ENCODE results near the gene CEBPG. TPM values are rescaled to one million over a fixed set of nuclear protein-coding genes. Genes with fewer than 3 reads are reported as not detected.

The CEBPG gene
- 17.0 TPM for total RNA-seq
- long read RNA-seq, full-length matches to known transcripts = 28 of 32 reads
- long read RNA-seq, partial matches to known transcripts = 0 of 32 reads
- long read RNA-seq, other reads (novel, unspliced or antisense) = 4 of 32 reads

- peak; percentile 97 for DNase-seq
- intact Hi-C loops (cut with micrococcal nuclease) = no loop called here
- peak; percentile 99 for ATAC-seq
Measured at GRCh38 chr19:33373453-33374235, at the start of gene CEBPG. Gene CEBPG, plus strand, starts transcription at chr19:33373709. Its CDS starts 5,531 bp downstream, at chr19:33379240.

GRCh38 chr19:33324628-33325027, 48.9 kb upstream of the CEBPG start:
- intact Hi-C loops (cut with micrococcal nuclease) = no loop called here
- ATAC-seq = no peak
- DNase-seq = no peak

DNA sequence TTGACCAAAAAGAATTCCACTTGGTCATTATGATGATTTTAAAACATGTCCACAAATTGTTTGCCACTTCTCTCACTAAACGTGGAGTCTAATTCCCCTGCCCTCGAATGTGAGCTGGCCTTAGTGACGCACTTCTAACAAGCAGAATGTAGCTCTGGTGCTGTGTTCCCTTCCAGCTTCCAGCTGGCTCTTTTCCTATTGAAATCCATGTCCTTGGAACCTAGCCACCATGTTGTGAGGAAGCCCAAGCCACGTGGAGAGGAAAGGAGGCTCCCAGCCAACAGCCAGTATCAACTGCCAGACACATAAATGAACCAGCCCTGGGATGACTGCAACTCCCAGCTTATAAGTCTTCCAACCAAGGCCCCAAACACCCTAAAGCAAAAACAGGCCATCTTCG, 47.6 kb upstream of the CEBPG start:
- DNase-seq (peak; percentile 42), ATAC-seq (peak; percentile 54)
- intact Hi-C loops (cut with micrococcal nuclease) = no loop called here

DNA sequence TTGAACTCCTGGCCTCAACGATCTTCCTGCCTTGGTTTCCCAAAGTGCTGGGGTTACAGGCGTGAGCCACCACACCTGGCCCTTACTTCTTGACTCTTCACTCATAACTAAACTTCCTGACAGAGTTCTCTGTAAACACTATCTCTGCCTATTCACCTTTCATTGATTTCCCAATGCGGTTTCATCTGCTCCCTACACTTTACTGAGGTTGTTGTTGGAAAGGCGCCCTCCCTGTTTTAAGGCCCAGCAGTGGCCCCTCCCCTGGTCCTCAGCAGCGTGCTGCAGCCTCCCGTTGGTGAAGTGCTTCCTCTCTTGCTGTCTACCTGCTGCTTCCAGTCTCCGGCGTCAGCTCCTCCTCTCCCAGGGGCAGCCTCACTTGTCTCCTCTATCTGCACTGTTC, 44.4 kb upstream of the CEBPG start:
- intact Hi-C loops (cut with micrococcal nuclease) = no loop called here
- DNase-seq = no peak
- no peak for ATAC-seq

DNA sequence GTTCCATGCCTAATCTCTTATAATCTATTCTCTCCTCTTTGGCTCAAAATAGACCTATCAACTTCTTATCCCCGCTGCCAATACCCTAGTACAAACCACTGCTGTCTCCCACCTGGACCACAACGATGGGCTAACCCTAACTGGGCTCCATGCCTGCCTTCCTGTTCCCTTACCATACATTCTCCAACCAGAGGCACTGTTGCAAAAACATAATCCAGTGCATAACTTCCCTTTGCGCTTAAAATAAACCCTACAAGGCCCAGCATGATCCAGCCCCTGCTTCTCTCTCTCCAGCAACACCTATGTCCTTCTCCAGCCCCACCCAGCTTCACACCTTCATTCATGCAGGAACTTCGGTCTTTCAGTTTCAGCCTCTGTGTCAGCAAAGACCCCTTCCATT, 43.8 kb upstream of the CEBPG start:
- peak; percentile 22 for ATAC-seq
- intact Hi-C loops (cut with micrococcal nuclease) = no loop called here
- no peak for DNase-seq

DNA sequence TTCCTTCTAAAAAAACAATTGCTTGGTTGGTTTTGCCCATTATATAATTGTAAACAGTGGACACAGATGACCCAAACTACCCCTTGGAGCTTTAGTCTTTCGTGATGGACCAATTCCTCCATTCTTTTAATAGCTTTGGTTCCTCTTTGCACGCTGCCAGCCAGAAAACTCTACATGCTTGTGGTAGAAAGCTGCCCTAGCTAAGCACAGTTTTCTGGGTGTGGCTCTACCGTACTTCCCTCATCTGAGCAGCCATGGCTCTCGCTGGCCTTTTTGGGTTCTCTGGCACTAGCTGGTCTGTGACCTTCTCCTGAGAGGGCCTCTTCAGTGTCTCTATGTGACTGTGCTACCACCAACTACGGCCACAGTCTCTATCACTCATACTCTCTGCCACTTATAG, 41.3 kb upstream of the CEBPG start:
- DNase-seq (no peak), ATAC-seq (peak; percentile 61)
- intact Hi-C loops (cut with micrococcal nuclease) = no loop called here

DNA sequence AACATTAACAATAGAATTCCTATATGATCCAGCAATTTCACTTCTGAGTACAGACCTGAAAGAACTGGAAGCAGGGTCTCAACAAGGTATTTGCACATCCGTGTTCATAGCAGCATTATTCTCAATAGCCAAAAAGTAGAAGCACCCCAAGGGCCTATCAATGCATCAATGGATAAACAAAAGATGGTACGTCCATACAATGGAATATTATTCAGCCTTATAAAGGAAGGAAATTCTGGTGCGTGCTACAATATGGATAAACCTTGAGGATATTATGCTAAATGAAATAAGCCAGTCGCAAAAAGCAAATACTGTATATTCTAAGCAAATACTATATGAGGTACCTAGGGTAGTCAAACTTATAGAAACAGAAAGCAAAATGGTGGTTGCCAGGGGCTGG, 40.4 kb upstream of the CEBPG start:
- no peak for ATAC-seq
- no peak for DNase-seq
- intact Hi-C loops (cut with micrococcal nuclease) = no loop called here

GRCh38 chr19:33333642-33334041, 39.9 kb upstream of the CEBPG start:
- ATAC-seq (no peak), DNase-seq (no peak)
- intact Hi-C loops (cut with micrococcal nuclease) = no loop called here

DNA sequence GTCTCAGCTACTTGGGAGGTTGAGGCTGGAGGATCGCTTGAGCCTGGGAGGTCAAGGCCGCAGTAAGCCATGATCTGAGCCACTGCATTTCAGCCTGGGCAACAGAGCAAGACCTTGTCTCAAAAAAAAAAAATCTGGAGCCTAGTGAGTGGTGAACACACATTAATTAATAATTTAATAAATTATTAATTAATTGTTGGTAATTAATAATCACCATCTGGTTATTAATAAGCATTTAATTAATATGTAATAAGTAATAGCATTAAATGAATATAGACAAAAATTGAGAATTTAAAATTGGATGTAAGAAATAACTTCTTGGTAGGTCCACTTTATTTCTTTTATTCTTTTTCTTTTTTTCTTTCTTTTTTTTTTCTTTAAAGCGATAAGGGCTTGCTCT, 39.2 kb upstream of the CEBPG start:
- no peak for ATAC-seq

DNA sequence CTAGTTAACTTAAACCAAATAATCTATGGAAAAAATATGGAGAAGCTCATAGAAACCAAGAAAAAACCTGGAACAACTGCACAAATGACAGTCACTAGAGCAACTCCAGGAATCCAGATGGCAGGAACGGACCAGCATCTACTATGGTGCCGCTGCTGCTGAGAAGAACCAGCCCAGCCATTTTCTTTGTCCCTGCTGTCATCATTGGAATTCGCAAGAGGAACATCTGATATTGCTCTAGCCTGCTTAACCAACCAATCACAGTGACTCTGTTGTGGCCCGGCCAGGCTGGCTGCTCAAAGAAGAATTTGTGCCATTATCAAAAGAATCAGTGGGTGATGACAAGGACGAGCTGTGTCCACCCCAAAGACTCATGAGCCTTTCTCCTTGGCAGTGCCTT, 38.1 kb upstream of the CEBPG start:
- ATAC-seq = no peak
- DNase-seq = no peak
- intact Hi-C loops (cut with micrococcal nuclease) = no loop called here

More for the DNA sequence above, 39.2 kb upstream of the CEBPG start:
- intact Hi-C loops (cut with micrococcal nuclease) = no loop called here
- no peak for DNase-seq

DNA sequence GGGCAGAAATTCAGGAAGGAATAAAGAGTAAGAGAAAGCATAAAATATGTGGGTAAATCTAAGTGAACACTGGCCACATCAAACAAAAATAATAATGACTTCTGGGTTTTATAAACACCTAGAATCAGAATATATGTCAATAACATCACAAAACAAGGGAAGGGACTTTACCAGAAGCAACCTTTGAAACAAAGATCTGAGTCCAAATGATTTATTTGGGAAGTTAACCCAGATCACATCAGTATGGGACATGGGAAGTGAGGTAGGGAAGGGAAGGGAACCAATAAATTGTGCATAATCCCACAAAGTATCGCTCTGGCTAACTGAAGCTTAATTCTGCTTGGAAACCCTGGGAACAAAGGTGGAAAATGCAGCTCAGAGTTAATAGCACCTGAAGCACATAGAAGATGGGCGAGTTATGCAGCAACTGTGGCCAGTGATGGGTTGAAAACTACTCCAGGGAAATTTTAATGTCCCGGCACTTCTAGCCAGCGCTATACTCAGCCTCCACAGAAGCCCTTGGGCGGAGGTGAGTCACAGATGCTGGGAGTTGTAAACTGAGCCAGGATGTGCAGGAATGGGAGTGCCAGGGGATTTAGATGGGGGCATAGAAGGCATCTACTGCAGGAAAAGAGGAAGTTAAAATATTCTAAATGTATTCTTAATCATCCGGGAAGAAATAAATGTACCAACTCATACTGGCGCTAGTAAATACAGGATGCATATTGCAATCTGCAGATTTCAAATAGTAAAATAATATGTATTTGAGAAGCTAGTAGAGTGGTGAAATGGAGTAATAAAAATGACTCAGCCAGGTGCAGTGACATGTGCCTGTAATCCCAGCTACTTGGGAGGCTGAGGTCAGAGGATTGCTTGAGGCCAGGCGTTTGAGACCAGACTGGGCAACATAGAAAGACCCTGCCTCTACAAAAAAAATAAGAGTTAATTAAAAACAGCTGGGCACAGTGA, 34.2 kb upstream of the CEBPG start:
- intact Hi-C loops (cut with micrococcal nuclease) = no loop called here
- ATAC-seq (no peak), DNase-seq (no peak)

DNA sequence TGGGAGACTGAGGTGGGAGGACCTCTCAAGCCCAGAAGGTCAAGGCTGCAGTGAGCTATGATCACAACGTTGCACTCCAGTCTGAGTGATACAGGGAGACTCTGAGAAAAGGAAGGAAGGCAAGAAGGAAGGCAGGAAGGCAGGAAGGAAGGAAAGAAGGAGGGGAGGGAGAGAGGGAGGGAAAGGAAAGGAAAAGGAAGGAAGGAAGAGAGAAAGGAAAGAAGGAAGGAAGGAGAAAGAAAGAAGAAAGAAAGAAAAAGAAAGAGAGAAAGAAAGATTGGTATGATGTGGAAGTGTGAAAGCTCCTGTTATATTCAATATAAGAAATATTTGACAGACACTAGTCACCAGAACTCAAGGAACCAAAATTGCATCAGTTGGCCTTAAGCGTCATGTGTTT, 32.5 kb upstream of the CEBPG start:
- intact Hi-C loops (cut with micrococcal nuclease) = no loop called here
- ATAC-seq (no peak), DNase-seq (no peak)

GRCh38 chr19:33343301-33343700, 30.2 kb upstream of the CEBPG start:
- DNase-seq (no peak), ATAC-seq (no peak)
- intact Hi-C loops (cut with micrococcal nuclease) = no loop called here

DNA sequence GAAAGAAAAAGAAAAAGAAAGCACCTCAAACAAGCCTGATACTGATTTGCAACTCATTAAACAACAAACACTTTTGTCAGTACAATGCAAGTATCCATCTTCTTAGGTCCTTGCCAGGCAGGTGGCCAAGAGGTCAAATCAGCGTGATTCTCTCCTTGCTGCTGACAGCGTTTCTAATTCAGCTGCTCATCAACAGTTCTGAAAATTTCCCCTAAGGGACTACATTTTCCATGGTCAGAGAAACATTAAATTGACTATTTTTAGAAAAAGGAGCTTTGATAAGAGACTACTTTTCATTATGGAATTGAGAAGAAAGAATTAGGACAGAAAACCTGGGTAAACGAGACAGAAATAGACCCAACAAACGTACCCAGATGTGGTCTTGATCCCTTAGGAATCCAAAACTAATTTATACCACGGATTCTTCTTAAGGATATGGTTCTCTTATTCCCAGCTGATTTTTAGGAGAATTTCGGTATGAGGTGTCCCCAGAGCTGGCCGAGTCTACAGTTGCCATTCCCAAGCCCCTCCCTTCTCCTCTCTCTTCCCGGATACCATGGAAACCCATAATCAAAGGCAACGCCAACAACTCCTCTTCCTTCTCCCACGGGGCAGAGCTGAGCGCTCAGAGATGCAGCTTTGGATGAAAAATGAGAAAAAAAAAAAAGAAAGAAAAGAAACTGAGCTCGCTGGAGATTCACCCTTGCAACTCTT, 29.5 kb upstream of the CEBPG start:
- DNase-seq (no peak), ATAC-seq (peak; percentile 73)
- intact Hi-C loops (cut with micrococcal nuclease) = no loop called here

DNA sequence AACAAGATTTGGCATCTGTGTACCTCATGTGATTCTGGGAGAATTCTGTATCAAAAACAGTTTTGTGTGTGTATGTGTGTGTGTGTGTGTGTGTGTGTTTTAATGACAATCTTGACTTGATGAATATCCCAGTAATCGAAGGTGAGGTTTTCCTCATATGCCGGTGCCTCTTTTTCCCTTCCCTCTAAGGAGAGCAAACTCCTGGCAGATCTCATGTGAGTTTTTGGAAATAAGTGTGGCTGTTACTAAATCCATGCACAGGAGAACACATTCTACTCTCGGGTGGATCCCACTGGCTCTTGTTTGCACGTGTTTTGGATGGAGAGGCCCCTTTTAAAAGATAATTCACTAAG, 29.0 kb upstream of the CEBPG start:
- DNase-seq (no peak), ATAC-seq (no peak)
- intact Hi-C loops (cut with micrococcal nuclease) = no loop called here

DNA sequence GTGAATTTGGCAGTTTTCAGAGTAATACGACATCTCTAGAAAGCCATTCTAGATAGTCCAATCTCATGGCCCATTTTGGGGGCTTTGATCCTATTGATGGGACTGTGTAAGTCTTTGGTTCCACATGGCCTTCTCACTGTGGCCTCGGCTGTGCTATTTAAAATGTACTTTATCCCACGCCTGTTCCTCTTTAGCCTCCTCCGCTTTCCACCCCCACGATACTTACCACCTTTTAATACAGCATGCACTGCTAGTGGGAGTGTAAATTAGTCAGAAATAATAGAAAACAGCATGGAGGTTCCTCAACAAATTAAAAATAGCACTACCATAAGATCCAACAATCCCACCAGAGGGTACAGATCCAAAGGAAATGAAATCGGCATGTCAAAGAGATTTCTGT, 28.3 kb upstream of the CEBPG start:
- intact Hi-C loops (cut with micrococcal nuclease) = no loop called here
- DNase-seq = no peak
- ATAC-seq = no peak

DNA sequence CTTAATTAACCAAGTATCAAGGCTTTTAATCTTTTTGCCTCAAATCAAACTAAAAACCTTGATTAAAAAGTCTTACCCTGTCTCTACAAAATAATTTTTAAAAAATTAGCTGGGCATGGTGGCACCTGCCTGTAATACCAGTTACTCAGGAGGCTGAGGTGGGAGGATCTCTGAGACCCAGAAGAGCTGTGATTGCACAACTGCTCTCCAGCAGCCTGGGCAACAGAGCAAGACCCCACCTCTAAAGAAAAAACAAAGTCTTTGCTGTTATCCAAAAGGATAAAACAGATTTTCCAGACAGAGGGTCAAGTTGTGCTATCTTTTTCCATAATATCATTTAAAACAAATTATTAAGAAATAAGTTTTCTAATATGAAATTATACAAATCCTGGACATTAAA, 26.8 kb upstream of the CEBPG start:
- no peak for ATAC-seq
- DNase-seq = no peak
- intact Hi-C loops (cut with micrococcal nuclease) = no loop called here

DNA sequence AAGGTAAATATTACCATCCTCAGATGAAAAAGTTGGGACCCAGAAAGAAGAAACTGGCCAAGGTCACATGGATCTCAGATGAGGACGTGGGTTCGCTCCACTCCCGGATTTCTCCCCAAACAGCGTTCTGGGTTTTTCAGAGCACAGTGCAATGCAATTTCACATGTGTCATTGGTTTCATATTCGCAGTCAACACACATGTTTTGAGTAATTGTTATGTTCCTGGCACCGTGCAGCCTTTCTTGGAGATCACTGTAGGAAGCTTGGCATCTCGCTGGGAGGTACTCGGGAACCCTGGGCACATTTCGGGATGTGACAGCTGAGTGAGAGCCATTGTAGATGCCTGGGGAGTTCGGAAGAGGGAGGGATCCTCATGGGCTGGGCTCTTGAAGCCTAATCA, 26.2 kb upstream of the CEBPG start:
- no peak for DNase-seq
- ATAC-seq = no peak
- intact Hi-C loops (cut with micrococcal nuclease) = no loop called here

- ATAC-seq (no peak), DNase-seq (no peak)
- intact Hi-C loops (cut with micrococcal nuclease) = no loop called here
Measured at GRCh38 chr19:33348301-33349010, 25.1 kb upstream of the CEBPG start.

Measured in left ventricle myocardium superior (tissue), 1 donor.